Activated naive CD8-positive, alpha-beta T cell (primary cell): ENCODE measurements around the gene ATG9A.

Experiments used
- H3K27ac Mint-ChIP-seq: one replicate; pipeline ENCODE4 v1.8.0; 2021; ENCODE audit warnings: mixed read lengths
- H3K27me3 Mint-ChIP-seq: one replicate; pipeline ENCODE4 v1.8.0; 2021; ENCODE audit warnings: mixed read lengths
- H3K36me3 Mint-ChIP-seq: one replicate; pipeline ENCODE4 v1.8.0; 2021; ENCODE audit warnings: mixed read lengths
- H3K4me1 Mint-ChIP-seq: one replicate; pipeline ENCODE4 v1.8.0; 2021; ENCODE audit warnings: low read depth, mixed read lengths
- H3K4me3 Mint-ChIP-seq: one replicate; pipeline ENCODE4 v1.8.0; 2021; ENCODE audit warnings: mild to moderate bottlenecking, mixed read lengths
- H3K9me3 Mint-ChIP-seq: one replicate; pipeline ENCODE4 v1.8.0; 2021; ENCODE audit warnings: low read depth, mixed read lengths

The ATG9A gene, protein sequence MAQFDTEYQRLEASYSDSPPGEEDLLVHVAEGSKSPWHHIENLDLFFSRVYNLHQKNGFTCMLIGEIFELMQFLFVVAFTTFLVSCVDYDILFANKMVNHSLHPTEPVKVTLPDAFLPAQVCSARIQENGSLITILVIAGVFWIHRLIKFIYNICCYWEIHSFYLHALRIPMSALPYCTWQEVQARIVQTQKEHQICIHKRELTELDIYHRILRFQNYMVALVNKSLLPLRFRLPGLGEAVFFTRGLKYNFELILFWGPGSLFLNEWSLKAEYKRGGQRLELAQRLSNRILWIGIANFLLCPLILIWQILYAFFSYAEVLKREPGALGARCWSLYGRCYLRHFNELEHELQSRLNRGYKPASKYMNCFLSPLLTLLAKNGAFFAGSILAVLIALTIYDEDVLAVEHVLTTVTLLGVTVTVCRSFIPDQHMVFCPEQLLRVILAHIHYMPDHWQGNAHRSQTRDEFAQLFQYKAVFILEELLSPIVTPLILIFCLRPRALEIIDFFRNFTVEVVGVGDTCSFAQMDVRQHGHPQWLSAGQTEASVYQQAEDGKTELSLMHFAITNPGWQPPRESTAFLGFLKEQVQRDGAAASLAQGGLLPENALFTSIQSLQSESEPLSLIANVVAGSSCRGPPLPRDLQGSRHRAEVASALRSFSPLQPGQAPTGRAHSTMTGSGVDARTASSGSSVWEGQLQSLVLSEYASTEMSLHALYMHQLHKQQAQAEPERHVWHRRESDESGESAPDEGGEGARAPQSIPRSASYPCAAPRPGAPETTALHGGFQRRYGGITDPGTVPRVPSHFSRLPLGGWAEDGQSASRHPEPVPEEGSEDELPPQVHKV

DNA sequence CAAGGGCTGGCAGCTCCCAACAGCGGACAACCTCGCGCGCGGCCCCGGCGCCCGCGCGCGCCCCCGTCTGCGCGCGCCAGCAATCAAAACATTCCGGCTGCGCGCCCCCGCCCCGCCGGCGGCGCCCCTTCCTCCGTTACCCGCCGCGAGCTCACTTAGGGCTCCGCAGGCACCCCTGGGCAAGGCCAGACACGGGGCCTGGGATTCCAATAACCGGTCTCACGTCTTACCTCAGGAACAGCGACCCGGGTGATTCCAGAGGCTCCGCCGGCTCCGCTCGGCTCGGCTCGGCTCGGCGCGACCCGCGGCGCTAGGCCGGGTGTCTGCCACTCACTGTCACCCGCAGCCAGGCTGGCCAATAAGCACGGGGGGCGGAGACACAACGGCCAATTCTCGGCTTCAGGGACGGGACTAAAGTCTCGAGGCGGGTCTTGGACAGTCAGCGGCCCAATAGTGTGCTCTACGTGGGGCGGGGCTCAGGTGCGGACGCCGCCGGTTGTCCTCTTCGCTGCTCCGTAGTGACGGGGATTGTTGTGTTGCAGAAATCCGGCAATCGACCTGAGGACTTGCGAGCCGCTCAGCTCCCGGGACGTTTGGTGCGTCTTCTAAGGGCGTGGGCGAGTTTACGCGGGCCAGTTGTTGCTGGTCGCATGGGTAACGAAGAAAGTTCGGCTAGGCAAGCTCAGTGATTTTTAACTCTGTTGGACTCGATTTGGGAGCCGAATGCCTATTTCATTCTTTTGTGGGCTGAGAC, at the start of gene ATG9A, which contains the start of gene ANKZF1:
Gene ATG9A (minus strand): TSS at position 332 of the 754 bp plus-strand sequence. CDS start 1,612 bp downstream, outside the sequence.
Gene ANKZF1 (plus strand): TSS at position 502 of the 754 bp plus-strand sequence. CDS start 452 bp downstream, outside the sequence.
- H3K4me3 Mint-ChIP-seq = peak within 1 kb of the TSS; percentile 96
- H3K27me3 Mint-ChIP-seq = no peaks in the 10 kb centered on the region
- peak within 1 kb of the TSS; percentile 98 for H3K27ac Mint-ChIP-seq
- peaks cover 6% of the 10 kb centered on the region for H3K36me3 Mint-ChIP-seq
- peaks cover 57% of the 10 kb centered on the region for H3K4me1 Mint-ChIP-seq
- H3K9me3 Mint-ChIP-seq = no peaks in the 10 kb centered on the region

DNA sequence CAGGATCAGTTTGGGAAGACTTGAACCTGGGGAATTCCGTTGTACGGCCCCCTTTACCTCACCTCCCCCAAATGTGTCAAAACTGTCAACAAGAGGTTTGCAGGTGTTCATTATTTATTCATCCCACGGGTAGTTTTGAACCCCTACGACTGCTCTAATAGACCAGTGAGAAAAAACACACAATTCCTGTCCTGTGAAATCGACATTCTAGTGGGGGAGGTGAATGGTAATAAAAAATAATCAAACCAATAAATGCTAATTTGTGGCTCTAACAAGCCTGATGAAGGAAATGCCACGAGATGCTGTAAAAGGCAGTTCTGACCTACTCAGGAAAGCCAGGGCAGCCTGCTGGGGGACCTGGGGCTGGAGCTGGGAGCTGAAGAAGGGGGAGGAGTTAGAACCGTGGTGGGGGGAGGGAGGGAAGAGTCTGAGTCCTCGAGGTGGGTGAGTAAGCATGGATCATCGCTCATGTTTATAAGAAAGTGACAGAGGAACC, 49.3 kb upstream of the ATG9A start:
- Mint-ChIP-seq H3K4me3 (peak overlapping the region; percentile 87), H3K27me3 (no peaks in the 10 kb centered on the region)

GRCh38 chr2:219277703-219278654, 48.5 kb upstream of the ATG9A start:
- no peaks in the 10 kb centered on the region for H3K36me3 Mint-ChIP-seq
- peak overlapping the region; percentile 87 for H3K4me3 Mint-ChIP-seq
- no peaks in the 10 kb centered on the region for H3K27me3 Mint-ChIP-seq
- no peaks in the 10 kb centered on the region for H3K9me3 Mint-ChIP-seq
- H3K4me1 Mint-ChIP-seq = peaks cover 41% of the 10 kb centered on the region
- H3K27ac Mint-ChIP-seq = peak overlapping the region; percentile 98

More for the DNA sequence above, 49.3 kb upstream of the ATG9A start:
- H3K4me1 Mint-ChIP-seq = peaks cover 43% of the 10 kb centered on the region
- H3K36me3 Mint-ChIP-seq = no peaks in the 10 kb centered on the region
- peak overlapping the region; percentile 98 for H3K27ac Mint-ChIP-seq
- H3K9me3 Mint-ChIP-seq = no peaks in the 10 kb centered on the region

DNA sequence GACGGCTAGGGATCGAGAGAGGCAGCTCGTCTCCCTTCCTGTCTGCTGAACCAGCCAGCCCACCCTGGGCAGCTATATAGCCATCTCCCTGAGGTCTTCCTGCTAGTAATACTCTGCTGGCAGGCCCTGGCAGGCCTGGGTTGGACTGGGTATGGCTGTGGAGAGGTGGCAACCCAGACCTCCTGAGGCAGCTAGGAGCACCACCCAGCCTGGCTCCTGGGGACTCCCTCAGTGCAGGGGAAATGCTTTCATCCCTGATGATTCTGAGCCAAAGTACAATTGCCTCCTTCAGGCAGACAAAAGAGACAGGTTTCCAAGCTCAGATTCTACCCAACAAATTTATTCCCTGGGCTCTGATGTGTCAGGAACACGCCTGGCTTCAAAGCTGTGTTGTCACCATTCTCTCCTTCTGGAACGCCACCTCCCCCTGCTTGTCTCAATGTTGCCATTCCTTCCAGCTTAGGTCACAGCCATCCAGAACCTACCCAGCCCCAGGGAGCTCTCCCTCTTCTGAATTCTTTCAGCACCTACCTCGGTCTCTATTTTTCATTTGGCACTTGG, 45.0 kb upstream of the ATG9A start:
- Mint-ChIP-seq H3K4me1 (peaks cover 18% of the 10 kb centered on the region), H3K4me3 (no peak overlapping the region), H3K9me3 (no peaks in the 10 kb centered on the region), H3K27ac (no peak overlapping the region), H3K36me3 (no peaks in the 10 kb centered on the region), H3K27me3 (no peaks in the 10 kb centered on the region)

GRCh38 chr2:219273937-219274336, 44.5 kb upstream of the ATG9A start:
- Mint-ChIP-seq H3K27ac (no peak overlapping the region), H3K4me3 (no peak overlapping the region), H3K36me3 (no peaks in the 10 kb centered on the region), H3K27me3 (no peaks in the 10 kb centered on the region), H3K4me1 (peaks cover 17% of the 10 kb centered on the region), H3K9me3 (no peaks in the 10 kb centered on the region)

GRCh38 chr2:219272995-219273394, 43.6 kb upstream of the ATG9A start:
- Mint-ChIP-seq H3K27me3 (no peaks in the 10 kb centered on the region), H3K27ac (no peak overlapping the region), H3K4me3 (no peak overlapping the region), H3K9me3 (no peaks in the 10 kb centered on the region), H3K4me1 (peaks cover 8% of the 10 kb centered on the region), H3K36me3 (no peaks in the 10 kb centered on the region)

GRCh38 chr2:219272356-219272755, 42.9 kb upstream of the ATG9A start:
- Mint-ChIP-seq H3K27ac (no peak overlapping the region), H3K27me3 (no peaks in the 10 kb centered on the region), H3K36me3 (no peaks in the 10 kb centered on the region), H3K4me3 (no peak overlapping the region), H3K4me1 (peaks cover 1% of the 10 kb centered on the region), H3K9me3 (no peaks in the 10 kb centered on the region)

- Mint-ChIP-seq H3K36me3 (no peaks in the 10 kb centered on the region), H3K27me3 (no peaks in the 10 kb centered on the region), H3K4me3 (no peak overlapping the region), H3K9me3 (no peaks in the 10 kb centered on the region), H3K4me1 (no peaks in the 10 kb centered on the region), H3K27ac (no peak overlapping the region)
Measured at GRCh38 chr2:219271021-219271420, 41.6 kb upstream of the ATG9A start.

DNA sequence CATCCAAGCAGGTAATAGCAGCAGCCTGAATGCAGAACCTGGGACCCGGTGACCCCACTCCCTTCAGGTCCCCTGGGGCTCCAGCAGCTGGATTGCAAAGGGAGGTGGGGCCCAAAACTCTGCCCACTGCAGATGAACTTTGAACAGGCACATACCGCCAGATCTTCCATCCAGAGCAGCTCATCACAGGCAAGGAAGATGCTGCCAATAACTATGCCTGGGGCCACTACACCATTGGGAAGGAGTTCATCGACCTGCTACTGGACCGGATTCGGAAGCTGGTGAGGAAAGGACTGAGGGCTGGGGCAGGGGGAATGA, 40.6 kb upstream of the ATG9A start:
- H3K27ac Mint-ChIP-seq = no peak overlapping the region
- no peaks in the 10 kb centered on the region for H3K36me3 Mint-ChIP-seq
- no peaks in the 10 kb centered on the region for H3K4me1 Mint-ChIP-seq
- no peaks in the 10 kb centered on the region for H3K9me3 Mint-ChIP-seq
- no peaks in the 10 kb centered on the region for H3K27me3 Mint-ChIP-seq
- no peak overlapping the region for H3K4me3 Mint-ChIP-seq

- Mint-ChIP-seq H3K27me3 (no peaks in the 10 kb centered on the region), H3K36me3 (no peaks in the 10 kb centered on the region), H3K4me1 (no peaks in the 10 kb centered on the region), H3K4me3 (no peak overlapping the region), H3K9me3 (no peaks in the 10 kb centered on the region), H3K27ac (no peak overlapping the region)
Measured at GRCh38 chr2:219269362-219270054, 40.1 kb upstream of the ATG9A start.

DNA sequence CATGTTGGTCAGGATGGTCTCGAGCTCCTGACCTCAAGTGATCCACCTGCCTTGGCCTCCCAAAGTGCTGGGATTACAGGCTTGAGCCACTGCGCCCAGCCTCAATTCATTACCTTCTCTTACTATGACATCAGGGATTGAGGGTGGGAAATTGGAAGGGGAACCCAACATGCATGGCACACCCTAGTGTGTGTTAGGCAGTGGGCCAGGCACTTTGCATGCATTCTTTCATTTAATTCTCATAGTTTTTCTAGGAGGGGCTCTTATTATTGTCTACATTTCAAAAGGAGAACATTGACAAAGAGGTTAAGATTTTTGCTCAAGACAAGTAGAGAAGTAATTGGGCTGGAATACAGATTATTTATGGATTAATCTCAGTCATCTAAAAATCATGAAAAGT, 38.9 kb upstream of the ATG9A start:
- Mint-ChIP-seq H3K36me3 (no peaks in the 10 kb centered on the region), H3K4me1 (no peaks in the 10 kb centered on the region), H3K9me3 (no peaks in the 10 kb centered on the region), H3K27ac (no peak overlapping the region), H3K27me3 (no peaks in the 10 kb centered on the region), H3K4me3 (no peak overlapping the region)

DNA sequence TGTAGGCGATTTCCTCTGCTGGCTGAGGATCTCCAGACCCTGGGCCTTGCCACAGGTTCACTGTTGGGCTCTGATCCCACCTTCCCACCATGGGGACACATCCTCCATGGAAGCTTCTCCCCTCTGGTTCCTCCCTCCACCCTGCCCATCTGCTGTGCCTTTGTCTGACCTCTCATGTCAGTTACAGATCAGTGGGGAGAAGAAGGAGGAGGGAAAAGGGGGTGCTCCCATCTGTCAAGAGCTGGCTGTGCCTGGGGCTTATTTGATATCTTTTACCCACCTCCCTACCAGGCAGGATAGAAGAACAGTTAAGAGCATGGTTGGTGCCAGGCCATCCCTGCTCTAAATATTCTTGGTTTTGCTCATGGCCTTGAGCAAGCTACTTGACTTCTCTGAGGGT, 37.5 kb upstream of the ATG9A start:
- no peak overlapping the region for H3K27ac Mint-ChIP-seq
- no peak overlapping the region for H3K4me3 Mint-ChIP-seq
- no peaks in the 10 kb centered on the region for H3K36me3 Mint-ChIP-seq
- no peaks in the 10 kb centered on the region for H3K4me1 Mint-ChIP-seq
- H3K27me3 Mint-ChIP-seq = no peaks in the 10 kb centered on the region
- H3K9me3 Mint-ChIP-seq = no peaks in the 10 kb centered on the region

DNA sequence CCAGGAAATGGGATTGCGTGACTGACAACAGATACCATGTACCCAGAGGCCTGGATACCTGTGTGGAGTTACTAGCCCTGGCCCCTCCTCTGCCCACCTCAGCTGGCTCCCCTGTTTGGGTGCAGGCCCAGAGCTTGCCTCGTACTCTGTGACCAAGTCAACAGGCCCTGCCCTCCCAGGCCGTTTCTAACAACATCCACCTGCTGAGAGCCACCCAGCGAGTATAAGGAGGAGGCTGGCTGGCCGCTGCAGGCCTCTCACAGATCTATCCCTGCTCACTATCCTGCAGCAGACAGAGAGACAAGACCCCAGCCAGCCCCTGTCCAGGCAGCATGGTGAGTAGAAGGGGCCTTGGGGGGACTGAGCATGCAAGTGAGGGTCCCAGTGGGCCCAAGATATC, 36.8 kb upstream of the ATG9A start:
- no peaks in the 10 kb centered on the region for H3K9me3 Mint-ChIP-seq
- H3K27me3 Mint-ChIP-seq = no peaks in the 10 kb centered on the region
- H3K4me3 Mint-ChIP-seq = no peak overlapping the region
- H3K36me3 Mint-ChIP-seq = no peaks in the 10 kb centered on the region
- H3K27ac Mint-ChIP-seq = no peak overlapping the region
- H3K4me1 Mint-ChIP-seq = peaks cover 6% of the 10 kb centered on the region
